ENCODE results near the gene RGS7. TPM values are rescaled to one million over a fixed set of nuclear protein-coding genes. Genes with fewer than 3 reads are reported as not detected.
"Not testable (repeated sequence)": the region's sequence is repeated elsewhere in the genome, so short reads cannot be mapped to it uniquely, and the experiment has no call there.

RGS7 gene
- total RNA-seq, 6 experiments from 2014 or later: not detected

DNA sequence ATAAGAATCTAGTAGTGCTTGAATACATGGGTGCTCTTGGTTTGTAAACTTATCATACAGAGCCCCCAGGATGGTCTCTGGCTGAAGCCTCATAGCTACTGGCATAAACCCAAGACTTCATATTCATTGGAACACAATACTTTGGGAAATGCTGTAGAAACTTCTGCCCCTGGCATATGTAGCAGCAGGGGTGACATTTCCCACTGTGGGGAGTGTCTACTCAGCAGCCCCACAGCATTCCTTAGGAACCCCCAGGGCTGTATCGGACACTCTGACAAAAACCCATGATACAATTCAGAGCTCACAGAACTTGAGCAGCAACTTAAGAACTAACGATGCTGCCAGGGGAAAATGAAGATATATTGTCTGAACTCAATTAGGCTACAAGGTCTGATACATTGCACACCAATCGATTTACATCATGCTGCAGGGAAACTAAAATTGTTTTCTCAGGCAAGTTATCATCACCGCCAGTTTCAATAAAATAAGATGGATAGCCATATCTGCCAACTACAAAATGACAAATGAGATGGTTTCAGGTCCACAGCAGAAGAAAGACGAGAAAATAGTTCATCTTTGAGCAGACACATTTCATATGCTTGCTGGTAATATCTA is 564.0 kb downstream of the RGS7 start:
- Histone ChIP-seq H3K36me3 (no peaks in the 10 kb centered on the region), H3K27ac (no peak overlapping the region), H3K4me1 (no peaks in the 10 kb centered on the region), H3K9me3 (no peaks in the 10 kb centered on the region), H3K4me3 (no peak overlapping the region), H3K27me3 (no peaks in the 10 kb centered on the region)
- no peak for ATAC-seq
- TF ChIP-seq POLR2A (IDR thresholded peaks at IDR 0.05): no peak
- TF ChIP-seq, protein P1, sequence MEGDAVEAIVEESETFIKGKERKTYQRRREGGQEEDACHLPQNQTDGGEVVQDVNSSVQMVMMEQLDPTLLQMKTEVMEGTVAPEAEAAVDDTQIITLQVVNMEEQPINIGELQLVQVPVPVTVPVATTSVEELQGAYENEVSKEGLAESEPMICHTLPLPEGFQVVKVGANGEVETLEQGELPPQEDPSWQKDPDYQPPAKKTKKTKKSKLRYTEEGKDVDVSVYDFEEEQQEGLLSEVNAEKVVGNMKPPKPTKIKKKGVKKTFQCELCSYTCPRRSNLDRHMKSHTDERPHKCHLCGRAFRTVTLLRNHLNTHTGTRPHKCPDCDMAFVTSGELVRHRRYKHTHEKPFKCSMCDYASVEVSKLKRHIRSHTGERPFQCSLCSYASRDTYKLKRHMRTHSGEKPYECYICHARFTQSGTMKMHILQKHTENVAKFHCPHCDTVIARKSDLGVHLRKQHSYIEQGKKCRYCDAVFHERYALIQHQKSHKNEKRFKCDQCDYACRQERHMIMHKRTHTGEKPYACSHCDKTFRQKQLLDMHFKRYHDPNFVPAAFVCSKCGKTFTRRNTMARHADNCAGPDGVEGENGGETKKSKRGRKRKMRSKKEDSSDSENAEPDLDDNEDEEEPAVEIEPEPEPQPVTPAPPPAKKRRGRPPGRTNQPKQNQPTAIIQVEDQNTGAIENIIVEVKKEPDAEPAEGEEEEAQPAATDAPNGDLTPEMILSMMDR (IDR thresholded peaks at IDR 0.05): no peak
- no peak for DNase-seq
- intact Hi-C loops (cut with DNase I): no loop called here
- WGBS (ENCODE audit: insufficient coverage, low coverage, low lambda C conversion rate, missing lambda C conversion rate): 48% methylated on average over 5 of the region's 5 CpGs

DNA sequence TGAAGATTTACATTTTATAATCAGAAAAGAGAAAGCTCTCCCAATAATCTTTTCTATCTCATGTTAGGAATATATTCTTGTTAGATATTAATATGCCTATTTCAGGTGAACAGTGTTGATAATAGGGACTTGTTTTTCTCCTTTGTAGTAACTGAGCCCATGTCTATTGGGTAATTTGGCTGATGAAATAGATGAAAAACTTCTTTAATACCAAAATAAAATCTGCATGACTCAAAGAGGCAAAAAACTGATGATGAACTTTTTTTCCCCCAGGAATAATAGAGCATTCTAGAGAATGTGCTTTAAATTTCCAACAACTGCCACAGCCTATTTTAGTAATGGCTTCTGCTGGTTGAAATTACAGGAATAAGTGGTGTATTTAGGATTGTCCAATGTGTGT is 566.1 kb downstream of the RGS7 start:
- no peaks in the 10 kb centered on the region for H3K36me3 ChIP-seq
- no peaks in the 10 kb centered on the region for H3K4me1 ChIP-seq
- H3K9me3 ChIP-seq: no peaks in the 10 kb centered on the region
- H3K4me3 ChIP-seq: no peak overlapping the region
- no peak for ATAC-seq
- no peak overlapping the region for H3K27ac ChIP-seq
- no peak for TF ChIP-seq POLR2A (IDR thresholded peaks at IDR 0.05)
- TF ChIP-seq, protein P1 (IDR thresholded peaks at IDR 0.05): no peak
- DNase-seq: no peak
- intact Hi-C loops (cut with DNase I): no loop called here
- no peaks in the 10 kb centered on the region for H3K27me3 ChIP-seq

DNA sequence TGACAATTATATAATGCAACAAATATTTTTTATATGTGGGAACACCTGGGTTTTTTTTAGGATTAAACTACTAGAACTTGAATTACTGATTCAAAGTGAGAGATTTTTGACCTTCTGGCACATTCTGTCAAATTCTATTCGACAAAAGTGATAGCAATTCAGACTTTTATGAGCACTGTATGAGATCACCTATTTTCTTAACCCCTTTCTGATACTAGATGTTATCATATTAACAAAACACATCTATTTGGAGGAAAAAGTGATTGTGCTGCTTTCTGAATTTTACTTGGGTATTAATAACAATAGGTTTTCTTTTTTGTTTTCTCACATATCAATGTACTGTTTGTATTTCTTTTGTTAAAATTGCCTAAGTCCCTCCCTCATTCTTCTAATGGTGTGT is 570.1 kb downstream of the RGS7 start:
- Histone ChIP-seq H3K27ac (no peak overlapping the region), H3K4me1 (no peaks in the 10 kb centered on the region), H3K36me3 (no peaks in the 10 kb centered on the region), H3K4me3 (no peak overlapping the region), H3K27me3 (no peaks in the 10 kb centered on the region), H3K9me3 (no peaks in the 10 kb centered on the region)
- intact Hi-C loops (cut with DNase I): no loop called here
- TF ChIP-seq POLR2A (IDR thresholded peaks at IDR 0.05): no peak
- TF ChIP-seq, protein P1 (IDR thresholded peaks at IDR 0.05): no peak
- DNase-seq (no peak), ATAC-seq (no peak)
- WGBS (ENCODE audit: insufficient coverage, low coverage, low lambda C conversion rate, missing lambda C conversion rate): 5% methylated on average over 1 of the region's 1 CpG

DNA sequence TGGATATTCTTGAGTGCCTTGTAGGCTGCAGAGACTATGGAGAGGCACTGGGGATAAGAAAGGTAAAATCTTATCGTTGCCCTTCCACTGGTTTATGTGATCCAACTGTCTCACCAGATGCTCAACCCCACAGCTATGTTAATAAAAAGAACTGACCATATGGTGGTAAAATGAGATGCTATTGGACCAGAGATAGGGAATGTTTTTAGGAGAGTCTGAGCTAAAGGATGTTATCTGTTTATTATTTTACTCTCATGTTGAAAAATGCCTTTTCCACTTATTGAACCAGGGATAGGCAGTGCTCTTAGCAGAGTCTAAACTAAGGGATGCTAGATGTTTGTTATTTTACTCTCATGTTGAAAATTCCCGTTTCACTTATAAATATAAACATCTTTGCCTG is 572.2 kb downstream of the RGS7 start:
- TF ChIP-seq POLR2A (IDR thresholded peaks at IDR 0.05): no peak
- TF ChIP-seq, protein P1 (IDR thresholded peaks at IDR 0.05): no peak
- intact Hi-C loops (cut with DNase I): no loop called here
- WGBS (ENCODE audit: insufficient coverage, low coverage, low lambda C conversion rate, missing lambda C conversion rate): 48% methylated on average over 2 of the region's 2 CpGs

DNA sequence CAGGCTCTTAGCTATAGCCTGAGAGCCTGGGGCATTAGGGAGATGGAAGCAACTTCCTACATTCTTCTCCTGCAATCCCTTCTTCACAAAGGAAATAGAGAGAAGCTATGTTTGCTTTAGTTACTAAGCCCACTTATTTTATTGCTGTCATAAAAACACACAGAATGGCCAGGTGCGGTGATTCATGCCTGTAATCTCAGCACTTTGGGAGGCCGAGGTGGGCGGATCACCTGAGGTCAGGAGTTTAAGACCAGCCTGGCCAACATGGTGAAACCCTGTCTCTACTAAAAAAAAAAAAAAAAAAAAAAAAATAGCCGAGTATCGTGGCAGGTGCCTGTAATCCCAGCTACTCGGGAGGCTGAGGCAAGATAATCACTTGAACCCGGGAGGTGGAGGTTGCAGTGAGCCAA is 573.3 kb downstream of the RGS7 start:
- WGBS (ENCODE audit: insufficient coverage, low coverage, low lambda C conversion rate, missing lambda C conversion rate): 46% methylated on average over 5 of the region's 7 CpGs

More for the DNA sequence above, 572.2 kb downstream of the RGS7 start:
- no peaks in the 10 kb centered on the region for H3K4me1 ChIP-seq
- no peak overlapping the region for H3K27ac ChIP-seq
- H3K4me3 ChIP-seq: no peak overlapping the region
- no peak for ATAC-seq
- DNase-seq: no peak
- no peaks in the 10 kb centered on the region for H3K27me3 ChIP-seq
- no peaks in the 10 kb centered on the region for H3K9me3 ChIP-seq
- no peaks in the 10 kb centered on the region for H3K36me3 ChIP-seq

More for the DNA sequence above, 573.3 kb downstream of the RGS7 start:
- ATAC-seq; H3K4me1 ChIP-seq; H3K27ac ChIP-seq; H3K27me3 ChIP-seq; intact Hi-C loops (cut with DNase I); H3K4me3 ChIP-seq; DNase-seq; H3K36me3 ChIP-seq; H3K9me3 ChIP-seq: not testable (repeated sequence)

Data from right lobe of liver (tissue), 6 donors.